ENCODE measurements around the gene TTLL7.

- TF ChIP-seq CTCF (IDR thresholded peaks at IDR 0.05; ENCODE audit: low read depth, low read length) (no peak), EZH2phosphoT487 (IDR thresholded peaks at IDR 0.05; ENCODE audit: low read depth) (no peak)
Observed at GRCh38 chr1:83910461-83910860, 88.5 kb downstream of the TTLL7 start.
